Neuronal stem cell (in vitro differentiated cells): ENCODE data around the gene PCED1B.

Experiments used
- DNase-seq: peaks from one replicate; pipeline ENCODE4 v3.0.0-alpha.2; 2013; ENCODE audit warnings: low spot score
- H2AFZ ChIP-seq: one replicate; pipeline ENCODE4 v1.6.1; 2013; ENCODE audit warnings: mild to moderate bottlenecking, low read length, inconsistent platforms
- H2AK5ac ChIP-seq: 2 replicates; pipeline ENCODE4 v1.6.1; 2013; ENCODE audit warnings: low read depth, mild to moderate bottlenecking, inconsistent platforms, low read length, moderate library complexity, mixed read lengths
- H2BK120ac ChIP-seq: 2 replicates; pipeline ENCODE4 v1.6.1; 2013; ENCODE audit warnings: low read depth, mild to moderate bottlenecking, inconsistent platforms, low read length, moderate library complexity, mixed read lengths
- H2BK12ac ChIP-seq: one replicate; pipeline ENCODE4 v1.6.1; 2013; ENCODE audit warnings: low read length, inconsistent platforms
- H2BK15ac ChIP-seq: 2 replicates; pipeline ENCODE4 v1.6.1; 2013; ENCODE audit warnings: mild to moderate bottlenecking, low read length, inconsistent platforms, mixed read lengths
- H2BK5ac ChIP-seq: one replicate; pipeline ENCODE4 v1.6.1; 2013; ENCODE audit warnings: inconsistent platforms, mild to moderate bottlenecking, low read length, moderate library complexity
- H3K14ac ChIP-seq: one replicate; pipeline ENCODE4 v1.6.1; 2013; ENCODE audit warnings: low read length, inconsistent platforms
- H3K18ac ChIP-seq: 2 replicates; pipeline ENCODE4 v1.6.1; 2013; ENCODE audit warnings: low read length, inconsistent platforms
- H3K23ac ChIP-seq: 2 replicates; pipeline ENCODE4 v1.6.1; 2013; ENCODE audit warnings: low read depth, mild to moderate bottlenecking, mixed read lengths, low read length, inconsistent platforms; ENCODE audit not compliant: poor library complexity
- H3K27ac ChIP-seq: replicated peaks from 3 replicates; pipeline ENCODE4 v1.5.1; 2013; ENCODE audit warnings: low read length, inconsistent platforms
- H3K27me3 ChIP-seq, 3 experiments: 2 replicates each; pipeline ENCODE4 v1.6.1; 2013; ENCODE audit warnings: low read length in 3 of 3, mild to moderate bottlenecking in 2 of 3, inconsistent platforms in 1 of 3, low read depth in 1 of 3, mixed read lengths in 1 of 3, moderate library complexity in 1 of 3; ENCODE audit not compliant: control insufficient read depth in 3 of 3, insufficient read depth in 3 of 3
- H3K36me3 ChIP-seq, 2 donors: replicated peaks in 1 of 2; 2 replicates each; pipeline ENCODE4 v1.6.1; 2013; ENCODE audit warnings: low read length in 2 of 2; ENCODE audit not compliant: control insufficient read depth in 2 of 2, insufficient read depth in 2 of 2
- H3K4ac ChIP-seq: 2 replicates; pipeline ENCODE4 v1.6.1; 2013; ENCODE audit warnings: inconsistent platforms, mild to moderate bottlenecking, low read length, moderate library complexity
- H3K4me1 ChIP-seq, 2 donors: 1 replicate in 1 of 2; 2 replicates in 1 of 2; pipeline ENCODE4 v1.6.1; 2013; ENCODE audit warnings: low read length in 2 of 2, low read depth in 1 of 2; ENCODE audit not compliant: control insufficient read depth in 2 of 2, insufficient read depth in 1 of 2
- H3K4me2 ChIP-seq: one replicate; pipeline ENCODE4 v1.6.1; 2013; ENCODE audit warnings: mild to moderate bottlenecking, low read length, inconsistent platforms; ENCODE audit not compliant: insufficient read depth, poor library complexity, severe bottlenecking
- H3K4me3 ChIP-seq, 2 donors: 2 replicates each; pipeline ENCODE4 v1.5.1; 2013; ENCODE audit warnings: low read length in 2 of 2, mild to moderate bottlenecking in 2 of 2, inconsistent platforms in 1 of 2, moderate library complexity in 1 of 2
- H3K79me1 ChIP-seq: one replicate; pipeline ENCODE4 v1.6.1; 2013; ENCODE audit warnings: low read depth, mild to moderate bottlenecking, inconsistent platforms, low read length, moderate library complexity
- H3K9ac ChIP-seq: one replicate; pipeline ENCODE4 v1.6.1; 2013; ENCODE audit warnings: mild to moderate bottlenecking, low read depth, low read length, inconsistent platforms; ENCODE audit not compliant: poor library complexity
- H3K9me3 ChIP-seq, 2 donors: replicated peaks in 1 of 2; 2 replicates each; pipeline versions ENCODE3 to v1.6.1; 2013; ENCODE audit warnings: low read length in 2 of 2, mild to moderate bottlenecking in 2 of 2, inconsistent platforms in 1 of 2, low read depth in 1 of 2, mixed read lengths in 1 of 2, moderate library complexity in 1 of 2; ENCODE audit not compliant: control insufficient read depth in 2 of 2, insufficient read depth in 1 of 2
- H4K8ac ChIP-seq: one replicate; pipeline ENCODE4 v1.6.1; 2013; ENCODE audit warnings: low read depth, mild to moderate bottlenecking, inconsistent platforms, low read length, moderate library complexity
- H4K91ac ChIP-seq: one replicate; pipeline ENCODE4 v1.6.1; 2013; ENCODE audit warnings: low read length, low read depth, mild to moderate bottlenecking, inconsistent platforms; ENCODE audit not compliant: poor library complexity
- WGBS, 2 donors: extraction: QIAGEN DNeasy Blood & Tissue Kit; methylation state at CpG; one replicate each; pipeline ENCODE4 v1.1.7; 2013; ENCODE audit warnings: missing lambda C conversion rate in 2 of 2, mixed read lengths in 1 of 2; ENCODE audit not compliant: insufficient read length in 2 of 2, insufficient replicate concordance in 1 of 2; ENCODE audit errors: extremely low coverage in 2 of 2; 5-methylcytosine and 5-hydroxymethylcytosine counted together

Gene PCED1B

DNA sequence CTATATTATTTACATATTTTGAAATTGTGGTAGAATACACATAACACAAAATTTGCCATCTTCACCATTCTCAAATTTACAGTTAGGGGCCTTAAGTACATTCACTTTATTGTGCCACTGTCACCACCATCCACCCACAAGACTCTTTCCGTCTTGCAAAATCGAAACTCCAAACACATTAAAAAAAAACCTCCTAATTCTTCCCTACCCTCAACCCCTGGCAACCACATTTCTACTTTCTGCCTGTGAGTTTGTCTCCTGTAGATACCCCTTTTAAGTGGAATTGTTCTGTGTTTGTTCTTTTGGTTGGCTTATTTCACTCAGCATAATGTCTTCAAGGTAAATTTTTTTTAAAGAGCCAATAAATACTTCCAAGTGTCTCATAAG lies 32.0 kb downstream of the PCED1B start:
- 100% methylated on average over 2 of the region's 2 CpGs; no CpG with 5 or more reads in 1 of the 2 donors for WGBS, 2 donors
- no peaks in the 10 kb centered on the region for H3K79me1 ChIP-seq
- H3K9ac ChIP-seq = no peak overlapping the region
- H3K14ac ChIP-seq = no peak overlapping the region
- H2AK5ac ChIP-seq = no peak overlapping the region
- H3K4me1 ChIP-seq = no peaks in the 10 kb centered on the region
- H3K23ac ChIP-seq = no peak overlapping the region
- no peak overlapping the region for H2BK15ac ChIP-seq
- H3K36me3 ChIP-seq = no peaks in the 10 kb centered on the region
- no peak overlapping the region for H2BK120ac ChIP-seq
- H3K27ac ChIP-seq = no peak overlapping the region
- H3K4me3 ChIP-seq = no peak overlapping the region
- no peak for DNase-seq
- no peaks in the 10 kb centered on the region for H3K9me3 ChIP-seq
- no peaks in the 10 kb centered on the region for H3K27me3 ChIP-seq
- no peak overlapping the region for H3K4me2 ChIP-seq
- H2AFZ ChIP-seq = no peak overlapping the region
- no peak overlapping the region for H3K18ac ChIP-seq
- H3K4ac ChIP-seq = no peak overlapping the region
- H2BK5ac ChIP-seq = no peak overlapping the region
- no peak overlapping the region for H4K91ac ChIP-seq
- no peak overlapping the region for H2BK12ac ChIP-seq
- no peak overlapping the region for H4K8ac ChIP-seq

DNA sequence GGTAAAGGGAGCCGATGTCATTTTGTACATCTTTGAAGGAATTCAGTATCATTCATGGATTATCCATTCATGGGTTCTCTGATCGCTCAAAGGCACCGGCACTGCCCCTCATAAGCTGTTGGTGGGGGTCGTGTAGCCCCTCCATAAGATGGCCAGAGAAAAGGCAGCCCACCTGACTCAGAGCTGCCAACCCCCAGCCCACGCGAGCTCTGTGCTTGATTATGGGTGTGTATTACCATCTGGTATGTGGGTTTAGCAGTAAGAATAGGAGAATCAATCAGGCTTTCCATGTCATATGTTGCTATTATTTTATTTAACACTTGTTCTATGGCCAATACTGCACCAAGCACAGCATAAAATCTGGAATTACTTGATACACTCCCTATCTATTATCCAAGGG lies 32.4 kb downstream of the PCED1B start:
- Histone ChIP-seq H3K79me1 (no peaks in the 10 kb centered on the region), H2BK12ac (no peak overlapping the region), H3K27ac (no peak overlapping the region), H2AK5ac (no peak overlapping the region), H3K23ac (no peak overlapping the region), H3K4me3 (no peak overlapping the region), H2BK120ac (no peak overlapping the region), H2BK15ac (no peak overlapping the region), H3K4me2 (no peak overlapping the region), H4K8ac (no peak overlapping the region), H3K18ac (no peak overlapping the region), H2BK5ac (no peak overlapping the region), H2AFZ (no peak overlapping the region), H3K36me3 (no peaks in the 10 kb centered on the region), H3K4me1 (no peaks in the 10 kb centered on the region), H3K14ac (no peak overlapping the region), H3K9ac (no peak overlapping the region), H4K91ac (no peak overlapping the region), H3K27me3 (no peaks in the 10 kb centered on the region), H3K9me3 (no peaks in the 10 kb centered on the region), H3K4ac (no peak overlapping the region)
- no CpG with 5 or more reads among the region's 6 CpGs for WGBS, 2 donors
- no peak for DNase-seq

DNA sequence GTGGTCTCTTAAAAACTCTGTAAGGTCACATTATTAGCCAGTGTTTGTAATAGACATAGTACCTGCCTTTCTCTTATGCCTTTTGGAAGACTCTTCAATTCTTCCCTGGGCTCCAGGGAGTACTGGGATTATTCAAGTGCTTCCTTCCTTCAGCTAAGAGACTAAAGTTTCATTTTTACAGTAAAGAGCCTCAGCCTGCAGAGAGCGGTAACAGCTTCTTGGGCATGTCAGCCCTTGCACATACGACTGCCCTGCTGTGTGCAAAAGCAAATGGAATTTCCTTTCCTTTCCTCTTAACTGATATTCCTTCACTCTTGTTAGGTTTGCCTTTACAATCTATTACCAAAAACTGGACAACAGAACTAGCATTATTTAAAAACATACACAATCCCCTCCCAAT lies 33.3 kb downstream of the PCED1B start:
- no peak overlapping the region for H3K18ac ChIP-seq
- H3K36me3 ChIP-seq = no peaks in the 10 kb centered on the region
- H4K8ac ChIP-seq = no peak overlapping the region
- no peaks in the 10 kb centered on the region for H3K27me3 ChIP-seq
- no peak overlapping the region for H3K23ac ChIP-seq
- no peaks in the 10 kb centered on the region for H3K79me1 ChIP-seq
- no peaks in the 10 kb centered on the region for H3K4me1 ChIP-seq
- H3K4ac ChIP-seq = no peak overlapping the region
- no CpG with 5 or more reads among the region's 2 CpGs for WGBS, 2 donors
- DNase-seq = no peak
- H2BK12ac ChIP-seq = no peak overlapping the region
- no peak overlapping the region for H3K9ac ChIP-seq
- no peak overlapping the region for H2BK15ac ChIP-seq
- no peaks in the 10 kb centered on the region for H3K9me3 ChIP-seq
- no peak overlapping the region for H2BK5ac ChIP-seq
- H2BK120ac ChIP-seq = no peak overlapping the region
- H4K91ac ChIP-seq = no peak overlapping the region
- H3K4me3 ChIP-seq = no peak overlapping the region
- no peak overlapping the region for H3K4me2 ChIP-seq
- no peak overlapping the region for H2AFZ ChIP-seq
- H3K14ac ChIP-seq = no peak overlapping the region
- no peak overlapping the region for H3K27ac ChIP-seq
- no peak overlapping the region for H2AK5ac ChIP-seq

DNA sequence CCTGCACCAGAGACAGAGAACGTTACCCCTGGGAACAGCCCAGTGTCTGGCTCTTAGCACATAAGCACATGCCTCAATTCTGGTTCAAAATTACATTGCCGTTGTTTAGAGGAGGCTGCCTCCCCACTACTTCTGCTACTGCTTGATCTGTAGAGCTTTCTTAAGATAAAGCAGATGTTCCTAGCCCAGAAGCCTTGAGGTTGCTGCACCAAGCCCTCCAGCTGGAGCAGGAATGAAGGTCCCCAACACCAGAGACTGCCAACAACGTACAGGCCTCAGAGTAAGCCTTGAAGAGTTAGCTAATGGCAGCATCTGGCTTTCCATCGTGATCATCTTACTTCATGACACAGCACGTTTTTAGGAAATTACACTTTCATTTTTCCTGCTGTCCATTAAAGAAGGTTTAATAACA lies 35.1 kb downstream of the PCED1B start:
- Histone ChIP-seq H2BK12ac (no peak overlapping the region), H2AK5ac (no peak overlapping the region), H4K91ac (no peak overlapping the region), H3K27ac (no peak overlapping the region), H3K4me3 (no peak overlapping the region), H2AFZ (no peak overlapping the region), H3K9ac (no peak overlapping the region), H2BK5ac (no peak overlapping the region), H4K8ac (no peak overlapping the region), H3K4me2 (no peak overlapping the region), H3K4me1 (no peaks in the 10 kb centered on the region), H3K23ac (no peak overlapping the region), H3K4ac (no peak overlapping the region), H2BK120ac (no peak overlapping the region), H3K36me3 (no peaks in the 10 kb centered on the region), H3K14ac (no peak overlapping the region), H3K79me1 (no peaks in the 10 kb centered on the region), H3K9me3 (no peaks in the 10 kb centered on the region), H2BK15ac (no peak overlapping the region), H3K27me3 (no peaks in the 10 kb centered on the region), H3K18ac (no peak overlapping the region)
- no peak for DNase-seq
- no CpG with 5 or more reads among the region's 5 CpGs for WGBS, 2 donors
